ENCODE results near the gene MED17. TPM values are rescaled to one million over a fixed set of nuclear protein-coding genes. Genes with fewer than 3 reads are reported as not detected.
"Not testable (repeated sequence)": the region's sequence is repeated elsewhere in the genome, so short reads cannot be mapped to it uniquely, and the experiment has no call there.

Gene MED17
- polyA plus RNA-seq, 1 donor from 2014 or later = 82.7 TPM

DNA sequence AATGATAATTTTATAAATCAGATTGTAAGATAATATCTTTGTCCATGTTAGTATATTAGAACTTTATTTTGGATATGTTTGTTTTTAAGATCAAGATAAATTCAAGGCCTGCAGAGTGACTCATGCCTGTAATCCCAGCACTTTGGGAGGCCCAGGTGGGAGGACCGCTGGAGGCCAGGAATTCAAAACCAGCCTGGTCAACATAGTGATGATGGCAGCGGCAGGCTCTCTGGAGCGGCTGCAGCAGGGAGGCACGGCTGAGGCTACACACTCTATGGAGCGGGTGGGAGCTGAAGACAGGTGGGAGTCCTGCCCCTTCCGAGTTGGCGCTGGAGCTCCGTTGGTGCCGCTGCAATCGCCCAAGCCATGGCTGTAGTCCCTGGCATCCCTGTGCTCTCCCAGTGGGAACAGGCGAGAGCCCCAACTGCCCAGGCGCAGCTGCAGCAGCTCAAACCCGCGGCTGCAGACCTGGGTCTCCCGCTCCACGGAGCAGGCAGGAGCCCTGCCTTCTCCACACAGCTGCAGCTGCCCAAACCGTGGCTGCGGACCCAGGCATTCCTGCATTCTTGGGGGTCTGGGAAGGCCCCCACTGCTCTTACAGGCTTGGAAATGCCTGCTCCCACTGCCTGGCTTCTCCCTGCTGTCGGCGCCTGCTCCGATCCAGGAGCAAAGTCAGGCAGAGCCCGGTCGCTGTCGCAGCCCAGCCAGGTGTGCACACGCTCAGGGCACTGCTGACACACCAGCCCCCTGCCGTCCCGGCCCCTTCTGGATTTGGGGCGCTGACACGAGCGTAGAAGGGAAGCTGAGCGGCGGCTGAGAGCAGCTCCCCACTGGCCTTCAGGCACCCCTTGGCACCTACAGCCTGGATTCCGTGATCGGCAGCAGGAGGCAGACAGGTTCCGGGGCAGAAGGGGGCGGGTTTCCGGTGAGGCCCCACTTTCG, 25.9 kb upstream of the MED17 start:
- TF ChIP-seq POLR2AphosphoS5 (IDR thresholded peaks at IDR 0.05) = no peak
- TF ChIP-seq RAD21 (conservative IDR thresholded peaks at IDR 0.05) = no peak
- no peak for TF ChIP-seq TAF1 (IDR thresholded peaks at IDR 0.05; ENCODE audit: low read depth)
- no peak for TF ChIP-seq MXI1 (conservative IDR thresholded peaks at IDR 0.05; ENCODE audit: poor library complexity, severe bottlenecking)
- no peak for TF ChIP-seq EP300 (conservative IDR thresholded peaks at IDR 0.05; ENCODE audit: poor library complexity, severe bottlenecking)
- no peak for TF ChIP-seq SMC3 (conservative IDR thresholded peaks at IDR 0.05; ENCODE audit: poor library complexity)
- no peak for TF ChIP-seq EZH2 (IDR thresholded peaks at IDR 0.05; ENCODE audit: borderline replicate concordance, insufficient read depth, low read length, poor library complexity, severe bottlenecking)
- no peak for TF ChIP-seq REST (IDR thresholded peaks at IDR 0.05; ENCODE audit: borderline replicate concordance)
- no peak for TF ChIP-seq CTCF (IDR thresholded peaks at IDR 0.05; ENCODE audit: poor library complexity, severe bottlenecking)
- Histone ChIP-seq H3F3A (ENCODE audit: insufficient read depth, low read length, poor library complexity, severe bottlenecking) (no peaks in the 10 kb centered on the region), H3K27me3 (ENCODE audit: insufficient read depth, low read depth, low read length) (no peaks in the 10 kb centered on the region), H3K9me2 (ENCODE audit: insufficient read depth, low read length) (no peaks in the 10 kb centered on the region), H3K4me3 (ENCODE audit: low read length) (no peak overlapping the region), H3K36me3 (ENCODE audit: insufficient read depth, low read length) (peaks cover 7% of the 10 kb centered on the region), H3K9ac (ENCODE audit: low read length) (no peak overlapping the region), H2AFZ (ENCODE audit: low read depth, low read length) (no peak overlapping the region), H4K20me1 (ENCODE audit: insufficient read depth) (no peaks in the 10 kb centered on the region), H3K9me3 (ENCODE audit: low read length) (no peaks in the 10 kb centered on the region), H3K4me2 (ENCODE audit: low read length) (no peak overlapping the region), H3K79me2 (replicated peaks; ENCODE audit: insufficient read depth, low read length) (no peaks in the 10 kb centered on the region), H3K27ac (ENCODE audit: low read length) (no peak overlapping the region)

DNA sequence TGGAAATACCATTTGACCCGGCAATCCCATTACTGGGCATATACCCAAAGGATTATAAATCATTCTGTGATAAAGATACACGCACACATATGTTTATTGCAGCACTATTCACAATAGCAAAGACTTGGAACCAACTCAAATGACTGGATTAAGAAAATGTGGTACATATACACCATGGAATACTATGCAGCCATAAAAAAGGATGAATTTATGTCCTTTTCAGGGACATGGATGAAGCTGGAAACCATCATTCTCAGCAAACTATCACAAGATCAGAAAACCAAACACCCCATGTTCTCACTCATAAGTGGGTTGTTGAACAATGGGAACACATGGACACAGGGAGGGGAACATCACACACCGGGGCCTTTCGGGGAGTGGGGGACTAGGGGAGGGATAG, 25.0 kb upstream of the MED17 start:
- not testable (repeated sequence) for H3K27ac ChIP-seq (ENCODE audit: low read length); H3K9ac ChIP-seq (ENCODE audit: low read length); H3K4me2 ChIP-seq (ENCODE audit: low read length); H3K4me3 ChIP-seq (ENCODE audit: low read length); H4K20me1 ChIP-seq (ENCODE audit: insufficient read depth); H3K79me2 ChIP-seq (replicated peaks; ENCODE audit: insufficient read depth, low read length); H3K9me2 ChIP-seq (ENCODE audit: insufficient read depth, low read length); H3K27me3 ChIP-seq (ENCODE audit: insufficient read depth, low read depth, low read length); H3K36me3 ChIP-seq (ENCODE audit: insufficient read depth, low read length); H3K9me3 ChIP-seq (ENCODE audit: low read length); H2AFZ ChIP-seq (ENCODE audit: low read depth, low read length); H3F3A ChIP-seq (ENCODE audit: insufficient read depth, low read length, poor library complexity, severe bottlenecking)
